ENCODE measurements around the gene TRMT1.

The TRMT1 gene

GRCh38 chr19:13071444-13072187 is 44.9 kb downstream of the TRMT1 start:
- no peak for DNase-seq

GRCh38 chr19:13070425-13071140 is 46.0 kb downstream of the TRMT1 start:
- DNase-seq: no peak

DNA sequence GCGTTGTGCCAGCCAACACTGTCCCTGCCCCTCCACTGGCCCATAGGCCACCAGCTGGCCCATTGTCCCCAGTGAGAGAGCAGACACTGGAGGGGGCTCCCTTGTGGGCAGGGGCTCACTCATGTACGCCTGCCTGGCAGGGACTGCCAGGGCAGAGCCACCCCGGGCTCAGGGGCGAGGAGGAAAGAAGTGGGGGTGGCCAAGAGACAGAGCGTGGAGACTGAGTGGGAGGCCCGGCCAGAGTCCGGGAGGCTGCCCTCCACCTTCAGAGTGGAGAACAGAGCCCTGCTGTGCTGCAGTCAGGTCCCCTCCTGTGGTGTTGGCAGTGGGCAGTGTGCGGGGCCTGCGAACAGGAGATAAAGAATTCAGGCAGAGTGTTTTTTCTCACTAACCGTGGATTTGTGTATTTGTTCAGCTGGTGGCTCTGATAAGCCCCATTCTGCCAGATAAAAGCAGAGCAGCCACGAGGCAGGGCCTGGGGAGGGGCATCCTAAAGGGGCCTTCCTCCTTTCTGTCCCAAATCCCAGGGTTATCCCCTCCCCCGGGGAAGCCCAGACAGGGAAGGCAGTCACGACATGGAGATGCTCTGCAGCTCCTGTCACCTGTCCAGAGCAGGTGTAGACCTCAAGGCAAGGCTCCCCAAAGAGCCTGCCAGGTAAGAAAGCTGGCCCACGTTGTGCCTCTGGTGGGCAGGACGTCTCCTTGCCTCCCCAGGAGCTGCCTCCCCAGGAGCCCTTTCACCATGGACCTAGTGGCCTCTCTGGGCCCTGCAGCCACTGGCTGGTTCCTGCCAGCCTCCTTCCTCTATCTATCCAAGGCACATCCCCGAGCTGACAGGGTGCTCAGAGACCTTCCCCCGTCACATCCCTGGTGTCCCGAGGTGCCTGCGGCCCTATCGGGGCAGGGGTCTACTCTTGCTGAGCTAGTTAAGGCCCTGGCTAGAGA is 46.9 kb downstream of the TRMT1 start:
- DNase-seq: no peak

- no peak for DNase-seq
Observed at GRCh38 chr19:13068085-13068846, 48.3 kb downstream of the TRMT1 start.

DNA sequence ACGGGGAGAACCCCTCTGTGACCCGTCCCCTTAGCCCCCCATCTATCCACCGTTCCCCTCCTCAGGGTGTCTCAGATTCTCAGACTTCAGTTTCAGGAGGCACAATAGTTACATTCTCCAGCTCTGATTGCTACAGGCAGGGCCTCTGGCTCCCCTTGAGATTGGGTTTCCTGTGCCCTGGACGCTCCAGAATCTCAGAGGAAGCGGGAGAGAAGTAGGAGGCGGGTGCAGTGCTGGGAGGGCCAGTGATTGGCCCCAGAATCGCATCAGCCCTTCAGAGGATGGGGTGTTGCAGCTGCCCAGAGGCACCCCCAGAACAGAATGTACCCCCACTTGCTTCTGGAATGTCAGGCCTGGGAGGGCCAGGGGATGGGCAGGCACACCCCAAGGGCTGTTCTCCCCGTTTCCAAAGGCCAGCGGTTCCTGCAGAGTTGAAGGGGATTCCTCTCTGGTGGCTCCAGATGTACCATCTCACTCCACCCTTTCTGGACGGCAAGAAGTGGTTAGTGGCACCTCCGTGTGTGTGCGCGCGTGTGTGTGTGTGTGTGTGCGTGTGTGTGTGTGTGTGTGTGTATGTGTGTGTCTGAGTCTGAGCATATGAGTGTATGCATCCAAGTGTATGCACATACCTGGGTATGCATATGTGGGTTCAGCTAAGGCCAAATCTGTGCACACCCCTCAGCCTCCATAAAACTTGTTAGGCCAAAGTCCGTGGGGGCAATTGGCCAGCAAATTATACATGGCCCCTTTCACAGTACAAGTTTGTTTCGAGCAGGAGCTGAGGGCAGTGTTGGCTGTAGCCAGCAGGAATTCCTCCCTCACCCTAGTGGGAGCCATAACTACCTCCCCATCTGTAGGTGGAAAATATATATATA is 49.4 kb downstream of the TRMT1 start:
- DNase-seq: no peak

DNA sequence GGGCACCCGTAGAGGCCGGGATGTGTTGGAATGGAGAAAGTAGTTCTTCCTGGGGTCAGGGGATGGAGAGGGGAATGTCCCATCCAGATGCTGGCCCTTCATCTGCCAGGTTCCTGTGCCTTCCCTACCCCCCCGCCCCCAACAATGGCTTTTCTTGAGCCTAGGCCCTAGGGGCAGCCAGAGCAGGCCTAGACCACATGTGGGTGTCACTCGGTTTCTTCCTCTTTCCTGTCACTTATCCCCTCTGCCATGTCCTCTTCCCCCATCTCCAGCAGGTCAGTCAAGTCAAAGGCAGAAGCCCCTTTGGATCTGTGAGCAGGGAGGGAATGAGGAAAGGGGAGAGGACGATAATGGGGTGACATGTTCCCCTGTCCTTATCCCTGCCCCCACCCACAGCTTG is 50.3 kb downstream of the TRMT1 start:
- DNase-seq: no peak

- no peak for DNase-seq
Observed at GRCh38 chr19:13064092-13064489, 52.4 kb downstream of the TRMT1 start.

DNA sequence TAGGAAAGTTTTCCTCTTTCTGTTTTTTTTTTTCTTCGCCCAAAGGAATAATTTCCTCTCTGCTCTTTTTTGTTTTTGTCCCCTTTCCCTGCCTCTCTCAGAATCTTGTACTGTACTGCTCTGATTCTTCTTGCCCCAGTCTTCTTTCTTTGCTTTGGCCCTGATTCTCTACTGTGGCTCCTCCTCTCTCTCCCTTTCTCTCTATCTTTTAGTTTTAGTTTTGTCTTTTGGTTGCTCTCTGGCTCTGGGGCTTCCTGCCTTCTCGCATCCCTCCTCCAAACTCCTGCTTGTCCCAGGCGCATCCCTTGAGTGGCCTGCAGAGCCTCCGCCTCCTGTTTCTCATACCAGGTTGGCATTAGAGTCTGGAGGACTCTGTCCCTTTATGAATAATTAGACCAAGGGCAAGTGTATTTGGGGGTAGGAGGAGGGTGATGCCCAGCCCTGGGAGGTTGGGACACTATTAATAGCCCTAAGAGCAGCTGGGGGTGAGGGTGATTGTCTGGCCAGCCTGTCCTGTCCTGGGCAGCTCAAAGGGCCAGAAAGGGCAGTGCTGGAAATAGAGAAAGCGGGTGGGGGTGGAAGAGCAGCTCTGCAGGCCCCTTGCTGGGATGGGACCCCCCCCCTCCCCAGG is 53.0 kb downstream of the TRMT1 start:
- no peak for DNase-seq

DNA sequence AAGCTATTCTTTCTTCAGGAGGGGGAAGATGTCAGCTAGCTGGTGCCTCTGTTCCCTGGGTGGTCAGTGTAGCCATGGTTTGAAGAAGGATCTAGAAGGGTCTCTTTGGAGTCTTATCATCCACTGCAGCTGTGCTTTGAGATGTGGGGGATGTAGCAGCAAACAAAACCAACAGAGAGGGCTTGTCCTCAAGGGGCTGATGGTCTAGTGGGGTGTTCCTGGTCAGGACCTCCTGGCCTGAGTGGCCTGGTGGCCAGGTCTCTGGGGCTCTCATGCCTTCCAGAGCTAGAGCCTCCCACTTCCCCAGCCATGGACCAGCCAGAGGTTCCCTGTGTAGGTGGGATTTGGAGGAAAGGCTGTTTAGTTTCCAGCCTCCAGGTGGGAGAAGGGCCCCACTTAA is 54.2 kb downstream of the TRMT1 start:
- DNase-seq: no peak

- DNase-seq: peak; percentile 89
Observed at GRCh38 chr19:13060964-13061927, 55.3 kb downstream of the TRMT1 start.

- DNase-seq: no peak
Observed at GRCh38 chr19:13060233-13060963, 56.1 kb downstream of the TRMT1 start.

GRCh38 chr19:13058951-13059660 is 57.4 kb downstream of the TRMT1 start:
- no peak for DNase-seq

DNA sequence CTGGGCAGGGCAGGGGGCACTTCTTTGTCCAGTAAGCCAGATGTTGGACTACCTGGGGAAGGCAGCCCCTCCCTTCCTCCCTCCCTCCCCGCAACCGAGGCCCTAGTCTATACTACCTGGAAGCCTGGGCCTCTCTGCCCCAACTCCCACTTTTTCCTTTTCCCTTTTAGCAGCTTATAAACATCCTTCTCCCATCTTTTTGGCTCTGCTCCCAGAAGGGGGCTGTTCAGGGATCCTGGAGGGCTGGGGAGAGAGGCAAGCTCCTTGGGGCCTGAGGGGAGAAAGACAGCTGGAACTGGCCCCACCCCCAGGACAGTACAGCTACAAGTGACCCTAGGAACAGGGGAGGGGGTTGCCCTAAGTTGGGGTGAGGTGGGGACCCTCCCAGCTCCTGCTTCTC is 58.8 kb downstream of the TRMT1 start:
- no peak for DNase-seq

DNA sequence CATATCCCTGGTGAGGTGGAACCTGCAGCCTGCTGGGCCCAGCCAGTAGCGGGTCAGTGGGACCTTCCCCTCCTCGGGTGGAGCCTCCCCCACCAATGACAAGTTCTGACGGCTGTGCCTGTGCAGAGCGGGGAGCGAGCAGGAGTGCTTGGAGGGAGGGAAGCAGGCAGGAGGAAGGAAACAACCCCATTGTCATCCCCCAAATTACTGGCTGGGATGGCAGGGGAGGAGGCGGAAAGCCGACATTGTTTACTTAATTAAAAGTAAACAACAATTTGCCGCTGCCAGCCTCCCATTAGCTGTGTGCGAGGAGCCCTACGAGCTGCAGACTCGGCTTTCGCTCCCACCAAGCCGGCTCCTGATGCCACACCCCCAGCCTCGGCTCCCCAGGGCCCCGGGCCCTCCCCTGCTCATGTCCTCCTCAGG is 59.4 kb downstream of the TRMT1 start:
- no peak for DNase-seq

- DNase-seq: no peak
Observed at GRCh38 chr19:13056052-13056660, 60.4 kb downstream of the TRMT1 start.

DNA sequence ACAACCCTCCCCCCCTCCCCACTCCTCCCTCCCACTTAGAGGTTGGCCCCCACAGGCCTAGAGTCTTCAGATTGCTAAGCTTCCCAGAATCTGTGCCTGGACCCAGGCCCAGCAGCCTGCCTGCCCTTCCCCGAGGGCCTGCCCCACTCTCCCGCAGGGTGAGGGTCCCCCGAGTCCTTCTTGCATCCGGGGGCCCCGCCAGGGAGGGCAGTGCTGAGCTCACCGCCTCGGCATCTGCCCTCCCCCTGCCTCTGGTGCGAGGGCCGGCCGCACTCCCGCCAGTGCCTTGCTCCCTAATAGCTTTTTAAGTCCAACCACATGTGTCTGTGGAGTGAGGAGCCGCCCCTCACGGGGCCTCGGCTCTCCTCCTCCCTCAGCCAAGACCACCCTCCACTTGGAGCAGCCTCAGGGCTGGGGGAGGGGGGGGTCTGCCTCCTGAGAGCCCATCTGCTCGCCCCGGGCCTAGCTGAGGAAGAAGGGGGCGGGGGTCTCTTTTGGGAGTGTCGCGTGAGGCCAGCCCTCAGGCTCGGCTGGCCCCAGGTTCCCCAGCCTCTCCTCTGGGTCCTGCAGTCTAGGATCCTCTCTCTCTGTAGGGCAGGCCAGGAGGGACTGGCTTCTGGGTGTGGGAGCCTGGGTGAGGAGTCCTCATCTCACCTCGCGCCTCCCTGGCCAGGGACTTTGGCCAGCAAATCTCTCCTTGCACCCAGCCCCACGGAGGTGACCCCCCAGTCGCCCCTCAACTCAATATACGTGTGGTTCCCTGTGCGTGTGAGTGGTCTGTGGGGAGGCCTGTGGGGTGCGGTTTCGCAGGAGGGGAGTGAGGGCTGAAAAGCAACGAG is 61.1 kb downstream of the TRMT1 start:
- peak; percentile 77 for DNase-seq
